Tibial nerve (tissue), 4 donors: ENCODE measurements around the gene MYCT1.

Experiments
- CTCF ChIP-seq, 5 experiments: fragments of 200-600 bp in 3 of 5; fragments of 450-650 bp in 2 of 5; sonication (generic) in 3 of 5; IDR thresholded peaks; one replicate each; pipeline ENCODE4 v1.5.1; 2016 to 2019; ENCODE audit warnings: antibody characterized with exemption in 5 of 5, mild to moderate bottlenecking in 3 of 5, moderate library complexity in 2 of 5
- EP300 ChIP-seq, 2 donors: sonication (generic); formaldehyde crosslinking; IDR thresholded peaks; one replicate each; pipeline ENCODE4 v1.6.1; 2017; ENCODE audit warnings: antibody characterized with exemption in 2 of 2, mild to moderate bottlenecking in 1 of 2
- POLR2A ChIP-seq, 2 donors: fragments of 450-650 bp; IDR thresholded peaks; one replicate each; pipeline ENCODE4 v1.6.1; 2017; ENCODE audit warnings: antibody characterized with exemption in 2 of 2, mild to moderate bottlenecking in 2 of 2, moderate library complexity in 2 of 2

- TF ChIP-seq CTCF (IDR thresholded peaks at IDR 0.05) (no peak), POLR2A (IDR thresholded peaks at IDR 0.05) (no peak), EP300 (IDR thresholded peaks at IDR 0.05) (no peak)
These were observed 26.5 kb upstream of the MYCT1 start for GRCh38 chr6:152671171-152671570.
